SK-N-SH (cell line): ENCODE data around the gene KIDINS220. TPM values are rescaled to one million over a fixed set of nuclear protein-coding genes. Genes with fewer than 3 reads are reported as not detected.

Experiments used
- CTCF ChIA-PET: fragments of 300-600, 350-600 bp; formaldehyde crosslinking; extraction: SDS; loops from one replicate; lab custom pipeline; 2021; lab: Yijun Ruan, JAX
- POLR2A ChIA-PET: fragments of 350-600 bp; sonication (Branson Sonifier 250); formaldehyde crosslinking; extraction: SDS; loops from one replicate; lab custom pipeline; 2020; ENCODE audit warnings: antibody characterized with exemption, inconsistent platforms; lab: Yijun Ruan, JAX
- DNase-seq: peaks from one replicate; pipeline ENCODE4 v3.0.0; 2012
- H2AFZ ChIP-seq: fragments of 200-600 bp; sonication (generic); 2 replicates; pipeline ENCODE4 v1.8.1; 2016; ENCODE audit warnings: antibody characterized with exemption, mild to moderate bottlenecking, low read depth
- H3F3A ChIP-seq: fragments of 200-600 bp; sonication (generic); replicated peaks from 2 replicates; pipeline ENCODE3; 2016; ENCODE audit warnings: antibody characterized with exemption, mild to moderate bottlenecking; ENCODE audit not compliant: insufficient read depth
- H3K27ac ChIP-seq, 2 experiments: fragments of 200-500 bp in 1 of 2; fragments of 200-600 bp in 1 of 2; sonication (Bioruptor generic) in 1 of 2; sonication (generic), shearing (Covaris generic) in 1 of 2; 2 replicates each; pipeline versions ENCODE4 v1.5.1 to v1.6.1; 2014 to 2016; ENCODE audit warnings: low read depth in 2 of 2, inconsistent platforms in 1 of 2, low read length in 1 of 2, mild to moderate bottlenecking in 1 of 2, mixed read lengths in 1 of 2
- H3K27me3 ChIP-seq: fragments of 200-600 bp; sonication (generic), shearing (Covaris generic); 2 replicates; pipeline ENCODE4 v1.6.1; 2016; ENCODE audit warnings: mixed run types; ENCODE audit not compliant: insufficient read depth
- H3K36me3 ChIP-seq, 2 experiments: fragments of 200-500 bp in 1 of 2; fragments of 200-600 bp in 1 of 2; sonication (Bioruptor generic) in 1 of 2; sonication (generic) in 1 of 2; replicated peaks in 1 of 2; 2 replicates each; pipeline versions ENCODE3 to v1.5.1; 2014 to 2016; ENCODE audit warnings: low read length in 1 of 2, mild to moderate bottlenecking in 1 of 2; ENCODE audit not compliant: insufficient read depth in 2 of 2, control insufficient read depth in 1 of 2
- H3K4me1 ChIP-seq, 2 experiments: fragments of 200-500 bp in 1 of 2; fragments of 200-600 bp in 1 of 2; sonication (Bioruptor generic) in 1 of 2; sonication (generic), shearing (Covaris generic) in 1 of 2; 2 replicates each; pipeline versions ENCODE4 v1.5.1 to v1.6.1; 2014 to 2016; ENCODE audit warnings: low read depth in 1 of 2, low read length in 1 of 2, mixed run types in 1 of 2; ENCODE audit not compliant: insufficient read depth in 2 of 2, control insufficient read depth in 1 of 2
- H3K4me2 ChIP-seq: fragments of 200-600 bp; sonication (generic), shearing (Covaris generic); 2 replicates; pipeline ENCODE4 v1.6.1; 2017; ENCODE audit warnings: mixed run types
- H3K4me3 ChIP-seq, 2 experiments: fragments of 200-500 bp in 1 of 2; fragments of 200-600 bp in 1 of 2; sonication (Bioruptor generic) in 1 of 2; sonication (generic), shearing (Covaris generic) in 1 of 2; 2 replicates each; pipeline versions ENCODE4 v1.5.1 to v1.8.1; 2014 to 2016; ENCODE audit warnings: low read depth in 2 of 2, inconsistent platforms in 1 of 2, low read length in 1 of 2, mild to moderate bottlenecking in 1 of 2, mixed read lengths in 1 of 2, moderate library complexity in 1 of 2
- H3K79me2 ChIP-seq: fragments of 200-600 bp; sonication (generic); 2 replicates; pipeline ENCODE4 v1.8.1; 2017; ENCODE audit warnings: mild to moderate bottlenecking; ENCODE audit not compliant: insufficient read depth
- H3K9ac ChIP-seq: fragments of 200-600 bp; sonication (generic); 2 replicates; pipeline ENCODE4 v1.6.1; 2017; ENCODE audit warnings: mixed run types
- H3K9me2 ChIP-seq: fragments of 200-600 bp; sonication (generic); 2 replicates; pipeline ENCODE4 v1.6.1; 2017; ENCODE audit warnings: mixed run types
- H3K9me3 ChIP-seq: fragments of 200-600 bp; sonication (generic); 2 replicates; pipeline ENCODE4 v1.6.1; 2017; ENCODE audit warnings: mixed run types, mild to moderate bottlenecking, moderate library complexity
- H4K20me1 ChIP-seq: fragments of 200-600 bp; sonication (generic); 2 replicates; pipeline ENCODE4 v1.6.1; 2017; ENCODE audit warnings: mild to moderate bottlenecking, mixed run types; ENCODE audit not compliant: insufficient read depth
- CHD2 ChIP-seq: fragments of 150-350 bp; IDR thresholded peaks from 2 replicates; pipeline ENCODE4 v1.6.1; 2018; ENCODE audit warnings: low read length; ENCODE audit not compliant: partially characterized antibody
- CTCF ChIP-seq: fragments of 200-600 bp; sonication (generic); IDR thresholded peaks from 2 replicates; pipeline ENCODE4 v1.6.1; 2017; ENCODE audit warnings: antibody characterized with exemption, mild to moderate bottlenecking, moderate library complexity
- EZH2phosphoT487 ChIP-seq: fragments of 200-600 bp; sonication (generic); IDR thresholded peaks from 2 replicates; pipeline ENCODE4 v1.6.1; 2017; ENCODE audit warnings: low read depth, mixed run types, mild to moderate bottlenecking, antibody characterized with exemption, moderate library complexity, borderline replicate concordance
- FOSL2 ChIP-seq: IDR thresholded peaks from 2 replicates; pipeline ENCODE4 v1.4.0; 2012; ENCODE audit warnings: low read depth, mild to moderate bottlenecking, moderate library complexity, borderline replicate concordance
- FOXJ3 ChIP-seq: sonication (generic); formaldehyde crosslinking; IDR thresholded peaks from 2 replicates; pipeline ENCODE4 v1.5.1; 2020; ENCODE audit warnings: mild to moderate bottlenecking, missing genetic modification reagents
- GABPA ChIP-seq: IDR thresholded peaks from 2 replicates; pipeline ENCODE4 v1.4.0; 2012; ENCODE audit warnings: low read depth, mild to moderate bottlenecking
- MEF2A ChIP-seq: IDR thresholded peaks from 2 replicates; pipeline ENCODE4 v1.4.0; 2012; ENCODE audit warnings: low read depth, borderline replicate concordance
- NRF1 ChIP-seq: IDR thresholded peaks from 2 replicates; pipeline ENCODE4 v1.6.1; 2012; ENCODE audit warnings: low read depth, mild to moderate bottlenecking, low read length
- SIN3A ChIP-seq: IDR thresholded peaks from 2 replicates; pipeline ENCODE4 v1.6.1; 2012; ENCODE audit warnings: low read depth, mild to moderate bottlenecking, low read length, moderate library complexity, borderline replicate concordance
- SMC3 ChIP-seq: IDR thresholded peaks from 2 replicates; pipeline ENCODE4 v1.6.1; 2012; ENCODE audit warnings: low read depth, low read length, improper control_type of control experiment
- TAF1 ChIP-seq: IDR thresholded peaks from 2 replicates; pipeline ENCODE4 v1.6.1; 2012; ENCODE audit warnings: low read depth, mild to moderate bottlenecking, low read length, moderate library complexity, borderline replicate concordance
- TCF12 ChIP-seq: IDR thresholded peaks from 2 replicates; pipeline ENCODE4 v1.4.0; 2012
- TEAD4 ChIP-seq: IDR thresholded peaks from 2 replicates; pipeline ENCODE4 v1.4.0; 2012; ENCODE audit warnings: mild to moderate bottlenecking, borderline replicate concordance; ENCODE audit not compliant: insufficient read depth
- YY1 ChIP-seq: IDR thresholded peaks from 2 replicates; pipeline ENCODE4 v1.4.0; 2012; ENCODE audit warnings: low read depth, mild to moderate bottlenecking
- WGBS: methylation state at CpG from one replicate; pipeline ENCODE4 v1.1.6; 2017; ENCODE audit warnings: low lambda C conversion rate; 5-methylcytosine and 5-hydroxymethylcytosine counted together
- polyA plus RNA-seq, 3 experiments: library from polyadenylated mRNA; depleted of rRNA; stranded (reverse); fragments of >200 nt; gene quantifications; 2 replicates each; pipeline ENCODE4 v1.2.3, GENCODE V29; 2012
- TF ChIP-seq, protein P1 (sequence below): IDR thresholded peaks from 2 replicates; pipeline ENCODE4 v1.6.1; 2012; ENCODE audit warnings: mild to moderate bottlenecking, low read depth, low read length, moderate library complexity
- TF ChIP-seq, protein P2 (sequence below): fragments of 150-350 bp; IDR thresholded peaks from 2 replicates; pipeline ENCODE4 v1.6.1; 2017; ENCODE audit warnings: antibody characterized with exemption, low read length, low read depth, borderline replicate concordance
- TF ChIP-seq, protein P3 (sequence below): IDR thresholded peaks from 2 replicates; pipeline ENCODE4; 2012

The KIDINS220 gene
- polyA plus RNA-seq, 1 of the 3 experiments (the other 2 are of a cell fraction), result 18.2 TPM

GRCh38 chr2:8714971-8715370 is 122.4 kb downstream of the KIDINS220 start:
- ChIA-PET CTCF (interaction anchor here (0.7 to 1.5 kb wide), 2 partner anchors 13 to 21 kb away, joined by 3 to 5 read pairs; no protein-coding TSS in a partner anchor), POLR2A (no interaction called here)
- Histone ChIP-seq H2AFZ (no peak overlapping the region), H3K9me2 (no peaks in the 10 kb centered on the region), H3K36me3 (no peaks in the 10 kb centered on the region), H3K4me2 (no peak overlapping the region), H4K20me1 (no peaks in the 10 kb centered on the region), H3K9ac (no peak overlapping the region), H3K27me3 (no peaks in the 10 kb centered on the region), H3K9me3 (no peaks in the 10 kb centered on the region), H3K4me1 (no peaks in the 10 kb centered on the region; a peak in 1 of 4 replicates), H3K79me2 (no peaks in the 10 kb centered on the region), H3K4me3 (no peak overlapping the region), H3K27ac (no peak overlapping the region), H3F3A (no peaks in the 10 kb centered on the region)
- TF ChIP-seq TAF1, result no peak
- no peak for TF ChIP-seq SIN3A
- TF ChIP-seq, protein P1, sequence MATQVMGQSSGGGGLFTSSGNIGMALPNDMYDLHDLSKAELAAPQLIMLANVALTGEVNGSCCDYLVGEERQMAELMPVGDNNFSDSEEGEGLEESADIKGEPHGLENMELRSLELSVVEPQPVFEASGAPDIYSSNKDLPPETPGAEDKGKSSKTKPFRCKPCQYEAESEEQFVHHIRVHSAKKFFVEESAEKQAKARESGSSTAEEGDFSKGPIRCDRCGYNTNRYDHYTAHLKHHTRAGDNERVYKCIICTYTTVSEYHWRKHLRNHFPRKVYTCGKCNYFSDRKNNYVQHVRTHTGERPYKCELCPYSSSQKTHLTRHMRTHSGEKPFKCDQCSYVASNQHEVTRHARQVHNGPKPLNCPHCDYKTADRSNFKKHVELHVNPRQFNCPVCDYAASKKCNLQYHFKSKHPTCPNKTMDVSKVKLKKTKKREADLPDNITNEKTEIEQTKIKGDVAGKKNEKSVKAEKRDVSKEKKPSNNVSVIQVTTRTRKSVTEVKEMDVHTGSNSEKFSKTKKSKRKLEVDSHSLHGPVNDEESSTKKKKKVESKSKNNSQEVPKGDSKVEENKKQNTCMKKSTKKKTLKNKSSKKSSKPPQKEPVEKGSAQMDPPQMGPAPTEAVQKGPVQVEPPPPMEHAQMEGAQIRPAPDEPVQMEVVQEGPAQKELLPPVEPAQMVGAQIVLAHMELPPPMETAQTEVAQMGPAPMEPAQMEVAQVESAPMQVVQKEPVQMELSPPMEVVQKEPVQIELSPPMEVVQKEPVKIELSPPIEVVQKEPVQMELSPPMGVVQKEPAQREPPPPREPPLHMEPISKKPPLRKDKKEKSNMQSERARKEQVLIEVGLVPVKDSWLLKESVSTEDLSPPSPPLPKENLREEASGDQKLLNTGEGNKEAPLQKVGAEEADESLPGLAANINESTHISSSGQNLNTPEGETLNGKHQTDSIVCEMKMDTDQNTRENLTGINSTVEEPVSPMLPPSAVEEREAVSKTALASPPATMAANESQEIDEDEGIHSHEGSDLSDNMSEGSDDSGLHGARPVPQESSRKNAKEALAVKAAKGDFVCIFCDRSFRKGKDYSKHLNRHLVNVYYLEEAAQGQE, result no peak
- TF ChIP-seq TCF12, result no peak
- no peak for TF ChIP-seq YY1
- no peak for TF ChIP-seq SMC3
- TF ChIP-seq GABPA, result no peak
- TF ChIP-seq, protein P2, sequence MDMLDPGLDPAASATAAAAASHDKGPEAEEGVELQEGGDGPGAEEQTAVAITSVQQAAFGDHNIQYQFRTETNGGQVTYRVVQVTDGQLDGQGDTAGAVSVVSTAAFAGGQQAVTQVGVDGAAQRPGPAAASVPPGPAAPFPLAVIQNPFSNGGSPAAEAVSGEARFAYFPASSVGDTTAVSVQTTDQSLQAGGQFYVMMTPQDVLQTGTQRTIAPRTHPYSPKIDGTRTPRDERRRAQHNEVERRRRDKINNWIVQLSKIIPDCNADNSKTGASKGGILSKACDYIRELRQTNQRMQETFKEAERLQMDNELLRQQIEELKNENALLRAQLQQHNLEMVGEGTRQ, result no peak
- no peak for TF ChIP-seq NRF1
- TF ChIP-seq MEF2A, result no peak
- no peak for TF ChIP-seq EZH2phosphoT487
- no peak for TF ChIP-seq TEAD4
- WGBS, result 73% methylated on average over 5 of the region's 5 CpGs
- no peak for DNase-seq

DNA sequence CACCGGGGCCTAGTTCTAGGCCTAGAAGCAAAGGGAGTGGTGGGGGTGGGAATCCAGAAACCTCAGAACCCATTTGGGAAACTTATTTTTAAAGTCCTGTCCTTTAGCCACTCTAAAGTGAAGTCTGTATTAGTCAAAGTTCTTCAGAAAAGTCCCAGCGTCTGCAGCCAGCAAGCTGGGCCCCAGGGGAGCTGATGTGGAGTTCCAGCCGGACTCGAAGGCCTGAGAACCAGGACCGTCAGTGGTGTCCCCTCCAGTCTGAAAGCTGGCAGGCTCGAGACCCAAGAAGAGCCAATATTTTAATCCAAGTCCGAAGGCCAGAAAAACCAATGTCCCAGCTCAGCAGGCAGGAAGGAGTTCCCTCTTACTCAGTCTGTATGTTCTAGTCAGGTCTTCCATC is 123.1 kb downstream of the KIDINS220 start:
- no peak overlapping the region for H3K9ac ChIP-seq
- H3K79me2 ChIP-seq, result no peaks in the 10 kb centered on the region
- no peak overlapping the region for H3K4me2 ChIP-seq
- H3K9me3 ChIP-seq, result no peaks in the 10 kb centered on the region
- H2AFZ ChIP-seq, result no peak overlapping the region
- H3K4me1 ChIP-seq, result no peaks in the 10 kb centered on the region; a peak in 1 of 4 replicates
- H3F3A ChIP-seq, result no peaks in the 10 kb centered on the region
- H3K27ac ChIP-seq, result no peak overlapping the region
- H3K9me2 ChIP-seq, result no peaks in the 10 kb centered on the region
- POLR2A ChIA-PET, result no interaction called here
- no peak for DNase-seq
- H4K20me1 ChIP-seq, result no peaks in the 10 kb centered on the region
- H3K27me3 ChIP-seq, result no peaks in the 10 kb centered on the region
- CTCF ChIA-PET, result interaction anchor here (1.5 kb wide), 1 partner anchor 20 kb away, joined by 5 read pairs; no protein-coding TSS in a partner anchor
- 74% methylated on average over 7 of the region's 7 CpGs for WGBS
- H3K36me3 ChIP-seq, result no peaks in the 10 kb centered on the region
- H3K4me3 ChIP-seq, result no peak overlapping the region
- TF ChIP-seq, protein P1, result no peak
- no peak for TF ChIP-seq FOXJ3 (CRISPR knock-in tag)
- no peak for TF ChIP-seq CTCF
- TF ChIP-seq, protein P3, sequence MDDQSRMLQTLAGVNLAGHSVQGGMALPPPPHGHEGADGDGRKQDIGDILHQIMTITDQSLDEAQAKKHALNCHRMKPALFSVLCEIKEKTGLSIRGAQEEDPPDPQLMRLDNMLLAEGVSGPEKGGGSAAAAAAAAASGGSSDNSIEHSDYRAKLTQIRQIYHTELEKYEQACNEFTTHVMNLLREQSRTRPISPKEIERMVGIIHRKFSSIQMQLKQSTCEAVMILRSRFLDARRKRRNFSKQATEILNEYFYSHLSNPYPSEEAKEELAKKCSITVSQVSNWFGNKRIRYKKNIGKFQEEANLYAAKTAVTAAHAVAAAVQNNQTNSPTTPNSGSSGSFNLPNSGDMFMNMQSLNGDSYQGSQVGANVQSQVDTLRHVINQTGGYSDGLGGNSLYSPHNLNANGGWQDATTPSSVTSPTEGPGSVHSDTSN, result no peak
- TF ChIP-seq FOSL2, result no peak
- TF ChIP-seq GABPA, result no peak
- no peak for TF ChIP-seq CHD2
